Right atrium auricular region (tissue), 2 donors: ENCODE results near the gene ENPP1. TPM values are rescaled to one million over a fixed set of nuclear protein-coding genes. Genes with fewer than 3 reads are reported as not detected.
A peak's percentile ranks its signal among the peaks of the same experiment; 100 is the strongest.

Source experiments
- DNase-seq: peaks from one replicate; pipeline ENCODE4 v3.0.0-alpha.2; 2019; ENCODE audit warnings: low spot score
- H3K27ac ChIP-seq, 2 donors: fragments of 200-600 bp; sonication (generic); 1 replicate in 1 of 2; 2 replicates in 1 of 2; pipeline ENCODE4 v1.5.1; 2016 to 2019
- H3K27me3 ChIP-seq, 2 donors: fragments of 200-600 bp; sonication (generic); one replicate each; pipeline versions ENCODE4 v1.5.1 to v1.6.0; 2017 to 2019
- H3K36me3 ChIP-seq: fragments of 200-600 bp; sonication (generic); one replicate; pipeline ENCODE4 v1.5.1; 2016
- H3K4me1 ChIP-seq, 2 donors: fragments of 200-600 bp; sonication (generic); one replicate each; pipeline versions ENCODE4 v1.5.1 to v1.6.0; 2017 to 2019
- H3K4me3 ChIP-seq, 2 donors: fragments of 200-600 bp; sonication (generic); 1 replicate in 1 of 2; 2 replicates in 1 of 2; pipeline ENCODE4 v1.5.1; 2017 to 2019; ENCODE audit warnings: mild to moderate bottlenecking in 1 of 2, moderate library complexity in 1 of 2
- H3K9me3 ChIP-seq, 2 donors: fragments of 200-600 bp; sonication (generic); one replicate each; pipeline ENCODE4 v1.5.1; 2019
- total RNA-seq, 2 donors: library from RNA; depleted of rRNA; stranded (reverse); fragments of >200 nt; gene quantifications; one replicate each; pipeline ENCODE4 v1.1.0, GENCODE V29; 2016
- TF ChIP-seq, protein P1 (sequence below), 2 donors: fragments of 200-600 bp; sonication (generic); IDR thresholded peaks; one replicate each; pipeline ENCODE4 v1.5.1; 2019; ENCODE audit warnings: antibody characterized with exemption in 2 of 2

Gene ENPP1
- total RNA-seq, 2 donors from 2014 or later = 3.4 to 5.5 TPM

DNA sequence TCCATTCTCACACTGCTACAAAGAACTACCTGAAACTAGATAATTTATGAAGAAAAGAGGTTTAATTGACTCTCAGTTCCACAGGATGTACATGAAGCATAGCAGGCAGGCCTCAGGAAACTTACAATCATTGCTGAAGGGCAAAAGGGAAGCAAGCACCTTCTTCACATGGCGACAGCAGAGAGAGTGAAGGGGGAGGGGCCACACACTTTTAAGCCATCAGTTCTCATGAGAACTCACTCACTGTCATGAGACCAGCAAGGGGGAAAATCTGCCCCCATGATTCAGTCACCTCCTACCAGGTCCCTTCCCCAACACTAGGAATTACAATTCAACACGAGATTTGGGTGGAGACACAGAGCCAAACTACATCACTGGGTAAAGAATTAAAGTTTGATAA, 12.5 kb upstream of the ENPP1 start:
- Histone ChIP-seq H3K9me3 (peaks cover 0 to 11% of the 10 kb centered on the region in 2 donors), H3K27me3 (no peaks in the 10 kb centered on the region), H3K36me3 (no peaks in the 10 kb centered on the region), H3K4me1 (no peaks in the 10 kb centered on the region), H3K4me3 (no peak overlapping the region), H3K27ac (no peak overlapping the region)
- no peak for DNase-seq
- TF ChIP-seq, protein P1, sequence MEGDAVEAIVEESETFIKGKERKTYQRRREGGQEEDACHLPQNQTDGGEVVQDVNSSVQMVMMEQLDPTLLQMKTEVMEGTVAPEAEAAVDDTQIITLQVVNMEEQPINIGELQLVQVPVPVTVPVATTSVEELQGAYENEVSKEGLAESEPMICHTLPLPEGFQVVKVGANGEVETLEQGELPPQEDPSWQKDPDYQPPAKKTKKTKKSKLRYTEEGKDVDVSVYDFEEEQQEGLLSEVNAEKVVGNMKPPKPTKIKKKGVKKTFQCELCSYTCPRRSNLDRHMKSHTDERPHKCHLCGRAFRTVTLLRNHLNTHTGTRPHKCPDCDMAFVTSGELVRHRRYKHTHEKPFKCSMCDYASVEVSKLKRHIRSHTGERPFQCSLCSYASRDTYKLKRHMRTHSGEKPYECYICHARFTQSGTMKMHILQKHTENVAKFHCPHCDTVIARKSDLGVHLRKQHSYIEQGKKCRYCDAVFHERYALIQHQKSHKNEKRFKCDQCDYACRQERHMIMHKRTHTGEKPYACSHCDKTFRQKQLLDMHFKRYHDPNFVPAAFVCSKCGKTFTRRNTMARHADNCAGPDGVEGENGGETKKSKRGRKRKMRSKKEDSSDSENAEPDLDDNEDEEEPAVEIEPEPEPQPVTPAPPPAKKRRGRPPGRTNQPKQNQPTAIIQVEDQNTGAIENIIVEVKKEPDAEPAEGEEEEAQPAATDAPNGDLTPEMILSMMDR (IDR thresholded peaks at IDR 0.05) = no peak

DNA sequence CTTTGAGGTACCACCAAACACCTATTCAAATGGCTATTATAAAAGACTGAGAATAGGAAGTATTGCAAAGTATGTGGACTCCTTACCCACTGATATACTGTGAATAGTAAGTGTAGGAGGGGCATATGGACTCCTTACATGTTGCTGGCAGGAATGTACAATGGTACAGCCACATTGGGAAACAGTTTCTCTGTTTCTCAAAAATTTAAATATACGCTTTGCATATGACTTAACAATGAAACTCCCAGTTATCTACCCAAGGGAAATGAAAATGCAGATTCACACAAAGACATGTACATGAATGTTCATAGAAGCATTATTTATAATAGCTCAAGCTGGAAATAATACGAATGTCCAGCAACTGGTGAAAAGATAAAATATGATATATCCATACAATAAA, 5.5 kb upstream of the ENPP1 start:
- H3K36me3 ChIP-seq = no peaks in the 10 kb centered on the region
- H3K27ac ChIP-seq = no peak overlapping the region
- H3K4me3 ChIP-seq = no peak overlapping the region
- DNase-seq = no peak
- peaks cover 0 to 11% of the 10 kb centered on the region in 2 donors for H3K9me3 ChIP-seq
- TF ChIP-seq, protein P1 (IDR thresholded peaks at IDR 0.05) = no peak
- no peaks in the 10 kb centered on the region for H3K27me3 ChIP-seq
- H3K4me1 ChIP-seq = peaks cover 0 to 5% of the 10 kb centered on the region in 2 donors

DNA sequence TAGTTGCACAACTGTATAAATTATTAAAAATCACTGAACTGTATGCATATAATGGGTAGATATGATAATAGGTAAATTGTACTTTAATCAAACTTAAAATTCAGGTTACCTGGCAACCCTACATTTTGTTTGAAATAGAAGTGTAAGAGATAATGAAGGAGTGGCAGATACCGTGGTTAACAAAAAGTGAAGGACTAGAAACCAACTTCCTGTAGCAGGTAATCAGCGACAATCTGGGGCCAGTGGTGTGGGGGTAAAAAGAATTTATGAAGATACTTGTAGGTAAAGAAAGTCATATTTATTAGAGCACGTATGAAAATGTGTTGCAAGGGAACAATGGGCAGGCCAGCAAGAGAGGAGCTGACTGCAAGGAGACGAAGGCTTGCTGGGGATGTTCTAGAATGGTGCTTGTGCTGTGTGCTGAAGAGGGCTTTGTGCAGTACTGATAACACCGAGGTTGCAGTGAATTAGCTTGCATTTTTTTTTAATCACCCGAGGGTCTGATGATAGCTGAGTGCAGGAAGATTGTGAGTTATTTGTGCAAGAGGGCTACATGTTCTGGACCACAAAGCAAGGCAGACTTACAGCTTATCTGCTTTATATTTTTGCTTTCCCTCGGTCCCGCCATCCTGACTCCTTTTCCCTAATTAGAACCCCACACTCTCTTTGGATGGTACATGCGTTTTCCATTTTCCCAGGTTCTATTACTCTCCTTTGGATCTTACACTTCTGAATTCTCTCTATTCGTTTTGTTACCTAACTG, 4.6 kb upstream of the ENPP1 start:
- peaks cover 0 to 6% of the 10 kb centered on the region in 2 donors for H3K4me1 ChIP-seq
- H3K9me3 ChIP-seq = peaks cover 0 to 11% of the 10 kb centered on the region in 2 donors
- TF ChIP-seq, protein P1 (IDR thresholded peaks at IDR 0.05) = no peak
- DNase-seq = no peak
- H3K36me3 ChIP-seq = no peaks in the 10 kb centered on the region
- H3K4me3 ChIP-seq = no peak overlapping the region
- H3K27me3 ChIP-seq = no peaks in the 10 kb centered on the region
- no peak overlapping the region for H3K27ac ChIP-seq

DNA sequence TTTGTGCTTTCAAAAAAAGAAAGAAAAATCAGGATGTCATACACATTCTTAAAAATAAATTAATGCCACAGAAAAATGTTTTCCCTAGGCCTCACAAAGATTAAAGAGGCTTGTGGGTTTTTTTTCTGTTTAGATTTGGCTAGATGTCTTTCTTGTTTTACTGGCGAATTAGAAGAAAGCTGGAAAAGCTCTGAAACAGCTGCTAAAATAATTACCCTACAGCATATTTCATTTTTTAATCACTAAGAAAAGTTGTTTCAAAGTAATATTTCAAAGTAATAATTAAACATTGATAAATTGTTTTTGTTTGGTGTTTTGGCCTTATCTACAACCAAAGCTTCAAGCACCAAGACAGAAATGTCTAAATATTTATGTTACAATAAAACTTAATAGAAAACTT, 3.7 kb upstream of the ENPP1 start:
- Histone ChIP-seq H3K27ac (no peak overlapping the region), H3K4me1 (peaks cover 0 to 12% of the 10 kb centered on the region in 2 donors), H3K36me3 (no peaks in the 10 kb centered on the region), H3K4me3 (no peak overlapping the region), H3K9me3 (peaks cover 0 to 1% of the 10 kb centered on the region in 2 donors), H3K27me3 (no peaks in the 10 kb centered on the region)
- no peak for DNase-seq
- TF ChIP-seq, protein P1 (IDR thresholded peaks at IDR 0.05) = no peak

DNA sequence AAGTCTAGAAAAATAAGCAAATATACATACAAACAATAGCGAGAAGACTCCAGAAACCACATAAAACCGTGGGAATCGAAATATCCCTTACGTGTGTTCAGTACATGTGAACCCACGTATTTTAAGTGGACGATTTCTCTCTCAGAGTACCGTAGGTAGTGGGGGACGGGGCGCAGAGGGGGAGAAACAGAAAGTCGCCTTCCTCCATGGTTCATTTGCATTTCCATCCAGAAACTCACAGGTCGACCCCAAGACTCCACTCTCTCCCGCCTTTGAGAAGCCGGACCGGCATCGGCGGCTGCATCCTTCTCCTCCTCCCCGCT, 538 bp upstream of the ENPP1 start:
- H3K4me1 ChIP-seq = peaks cover 0 to 12% of the 10 kb centered on the region in 2 donors
- H3K27me3 ChIP-seq = no peaks in the 10 kb centered on the region
- H3K27ac ChIP-seq = peak overlapping the region; percentile 71 to 72
- H3K9me3 ChIP-seq = no peaks in the 10 kb centered on the region
- TF ChIP-seq, protein P1 (IDR thresholded peaks at IDR 0.05) = no peak
- peak overlapping the region; percentile 42 to 70 for H3K4me3 ChIP-seq
- no peak for DNase-seq
- no peaks in the 10 kb centered on the region for H3K36me3 ChIP-seq
